ENCODE results near the gene CNNM3. TPM values are rescaled to one million over a fixed set of nuclear protein-coding genes. Genes with fewer than 3 reads are reported as not detected.

Gene CNNM3
- total RNA-seq, 1 experiment from 2014 or later: 62.5 TPM

DNA sequence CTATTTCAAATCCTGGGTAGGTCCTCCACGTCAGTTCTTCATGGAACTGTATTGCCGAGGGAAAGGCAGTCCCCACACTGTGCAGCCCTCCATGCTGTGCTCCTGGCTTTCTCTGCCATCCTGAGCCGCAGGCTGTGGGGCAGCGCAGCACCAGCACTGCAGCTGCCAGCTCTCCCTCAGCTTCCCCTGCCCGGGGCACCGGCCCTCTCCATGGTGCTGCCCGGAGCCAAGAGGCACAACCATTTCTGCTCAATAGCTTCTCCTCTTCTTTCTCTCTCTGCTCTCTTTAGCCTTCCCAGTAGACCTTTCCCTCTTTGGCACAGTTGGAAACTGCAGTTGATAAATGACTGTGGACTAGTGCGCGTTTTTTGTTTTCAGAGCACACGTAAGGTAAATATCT, 15.6 kb downstream of the CNNM3 start:
- CTCF ChIA-PET: interaction anchor here (1.2 kb wide), 1 partner anchor 26 kb away, joined by 6 read pairs; the partner anchor contains the start of gene ANKRD39
- no peak overlapping the region for H3K4me3 ChIP-seq (ENCODE audit: low read depth, low read length)
- POLR2A ChIA-PET: interaction anchor here (1.0 kb wide), 1 partner anchor 11 kb away, joined by 3 read pairs; no protein-coding TSS in a partner anchor
- no peaks in the 10 kb centered on the region for H3K27me3 ChIP-seq (replicated peaks; ENCODE audit: control insufficient read depth, insufficient read depth, low read length)
- Mint-ChIP-seq H3K4me1 (ENCODE audit: low read depth, unreplicated experiment) (peaks cover 44% of the 10 kb centered on the region), H3K27ac (ENCODE audit: unreplicated experiment) (peak overlapping the region; percentile 95), H3K9me3 (ENCODE audit: unreplicated experiment) (no peaks in the 10 kb centered on the region), H3K27me3 (ENCODE audit: insufficient read depth, unreplicated experiment) (no peaks in the 10 kb centered on the region), H3K36me3 (ENCODE audit: insufficient read depth, unreplicated experiment) (peaks cover 97% of the 10 kb centered on the region), H3K4me3 (ENCODE audit: unreplicated experiment) (peak overlapping the region; percentile 8)
- peaks cover 27% of the 10 kb centered on the region for H3K4me1 ChIP-seq
- BruUV-seq (replicated peaks): no TSS peak
- peaks cover 11% of the 10 kb centered on the region for H3K36me3 ChIP-seq (ENCODE audit: control insufficient read depth, insufficient read depth, low read length)
- TF ChIP-seq, protein P1, sequence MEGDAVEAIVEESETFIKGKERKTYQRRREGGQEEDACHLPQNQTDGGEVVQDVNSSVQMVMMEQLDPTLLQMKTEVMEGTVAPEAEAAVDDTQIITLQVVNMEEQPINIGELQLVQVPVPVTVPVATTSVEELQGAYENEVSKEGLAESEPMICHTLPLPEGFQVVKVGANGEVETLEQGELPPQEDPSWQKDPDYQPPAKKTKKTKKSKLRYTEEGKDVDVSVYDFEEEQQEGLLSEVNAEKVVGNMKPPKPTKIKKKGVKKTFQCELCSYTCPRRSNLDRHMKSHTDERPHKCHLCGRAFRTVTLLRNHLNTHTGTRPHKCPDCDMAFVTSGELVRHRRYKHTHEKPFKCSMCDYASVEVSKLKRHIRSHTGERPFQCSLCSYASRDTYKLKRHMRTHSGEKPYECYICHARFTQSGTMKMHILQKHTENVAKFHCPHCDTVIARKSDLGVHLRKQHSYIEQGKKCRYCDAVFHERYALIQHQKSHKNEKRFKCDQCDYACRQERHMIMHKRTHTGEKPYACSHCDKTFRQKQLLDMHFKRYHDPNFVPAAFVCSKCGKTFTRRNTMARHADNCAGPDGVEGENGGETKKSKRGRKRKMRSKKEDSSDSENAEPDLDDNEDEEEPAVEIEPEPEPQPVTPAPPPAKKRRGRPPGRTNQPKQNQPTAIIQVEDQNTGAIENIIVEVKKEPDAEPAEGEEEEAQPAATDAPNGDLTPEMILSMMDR (IDR thresholded peaks at IDR 0.05; ENCODE audit: insufficient read depth in 1 of 2, low read depth in 1 of 2, low read length in 1 of 2, severe bottlenecking in 1 of 2, unreplicated experiment in 1 of 2): no peak
- H3K9me3 ChIP-seq: no peaks in the 10 kb centered on the region
- intact Hi-C loops (cut with micrococcal nuclease; ENCODE audit: unreplicated experiment): loop anchor here (1.0 kb wide), 2 partner anchors 7 to 12 kb away; no protein-coding TSS in a partner anchor
- DNase-seq: peak in 1 of 2 experiments; percentile 42

DNA sequence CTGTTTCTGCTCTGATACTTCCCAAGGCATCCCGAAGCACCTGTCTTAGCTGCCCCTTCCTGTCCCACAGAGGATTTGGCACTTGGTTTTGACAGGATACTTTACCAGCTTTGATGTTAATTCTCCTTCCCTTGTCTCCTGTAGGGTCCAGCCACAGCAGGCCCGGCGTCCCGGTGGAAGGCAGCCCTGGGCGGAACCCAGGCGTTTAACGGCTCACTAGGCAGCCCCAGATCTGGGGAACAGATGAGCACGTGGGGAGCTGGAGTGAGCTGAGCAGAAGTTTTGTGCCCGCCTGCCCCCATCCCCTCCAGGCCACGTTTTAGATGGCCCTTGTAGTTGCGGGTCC, 16.3 kb downstream of the CNNM3 start:
- TF ChIP-seq, protein P1 (IDR thresholded peaks at IDR 0.05; ENCODE audit: insufficient read depth in 1 of 2, low read depth in 1 of 2, low read length in 1 of 2, severe bottlenecking in 1 of 2, unreplicated experiment in 1 of 2): no peak
- peak overlapping the region; percentile 65 for H3K4me3 Mint-ChIP-seq (ENCODE audit: unreplicated experiment)

DNA sequence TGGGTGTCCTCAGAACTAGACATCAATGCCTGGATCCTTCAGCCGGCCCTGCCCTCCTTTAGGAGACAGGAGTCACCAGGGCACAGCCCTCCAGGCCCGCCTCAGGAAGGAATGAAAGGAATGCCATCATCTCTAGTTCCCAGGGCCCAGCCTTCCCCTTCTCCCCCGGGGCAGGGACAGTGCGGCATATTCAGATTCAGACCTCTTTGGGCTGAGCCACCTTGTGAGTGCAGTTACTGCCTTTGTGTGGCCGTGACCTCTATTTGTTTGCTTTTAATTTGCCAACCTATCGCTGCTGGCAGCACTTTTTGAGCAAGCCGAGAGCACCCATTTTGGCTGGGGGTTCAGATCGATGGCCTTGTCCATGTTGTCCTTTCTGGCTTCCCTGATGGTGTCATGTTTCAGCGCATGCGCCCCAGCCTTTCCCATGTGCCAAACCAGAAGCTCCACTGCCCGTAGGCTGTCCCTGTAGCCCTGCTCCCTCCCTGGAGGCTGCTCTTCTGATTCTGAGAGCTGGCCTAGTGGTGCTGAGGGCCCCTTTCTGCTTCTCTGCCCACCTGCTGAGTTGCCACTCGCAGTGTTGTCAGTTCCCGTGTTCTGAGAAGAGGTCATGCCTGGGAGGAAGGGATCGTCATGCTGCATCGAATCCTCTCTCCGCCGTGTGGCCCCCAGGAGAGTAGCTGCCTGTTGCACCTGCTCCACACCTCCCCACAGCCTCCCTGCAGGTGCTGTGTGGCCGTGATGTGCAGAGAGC, 16.9 kb downstream of the CNNM3 start:
- Histone ChIP-seq H3K27me3 (replicated peaks; ENCODE audit: control insufficient read depth, insufficient read depth, low read length) (no peaks in the 10 kb centered on the region), H3K36me3 (ENCODE audit: control insufficient read depth, insufficient read depth, low read length) (peaks cover 10% of the 10 kb centered on the region), H3K4me1 (peaks cover 34% of the 10 kb centered on the region), H3K4me3 (ENCODE audit: low read depth, low read length) (no peak overlapping the region), H3K9me3 (no peaks in the 10 kb centered on the region)
- H3K4me3 Mint-ChIP-seq (ENCODE audit: unreplicated experiment): peak overlapping the region; percentile 65
- H3K36me3 Mint-ChIP-seq (ENCODE audit: insufficient read depth, unreplicated experiment): peaks cover 86% of the 10 kb centered on the region
- no peaks in the 10 kb centered on the region for H3K9me3 Mint-ChIP-seq (ENCODE audit: unreplicated experiment)
- ChIA-PET CTCF (interaction anchor here (0.5 to 1.8 kb wide), 6 partner anchors 9 to 171 kb away, joined by 3 to 6 read pairs (median 6); partner anchors contain the start of genes ANKRD39 and CNNM3), POLR2A (interaction anchor here (0.6 to 0.8 kb wide), 2 partner anchors 14 kb away, joined by 3 read pairs; no protein-coding TSS in a partner anchor)
- H3K27ac Mint-ChIP-seq (ENCODE audit: unreplicated experiment): peak overlapping the region; percentile 95
- peak; percentile 87 to 92 for DNase-seq
- intact Hi-C loops (cut with micrococcal nuclease; ENCODE audit: unreplicated experiment): loop anchor here (1.0 kb wide), 2 partner anchors 9 to 14 kb away; no protein-coding TSS in a partner anchor
- no TSS peak for BruUV-seq (replicated peaks)
- TF ChIP-seq, protein P1 (IDR thresholded peaks at IDR 0.05; ENCODE audit: insufficient read depth in 1 of 2, low read depth in 1 of 2, low read length in 1 of 2, severe bottlenecking in 1 of 2, unreplicated experiment in 1 of 2): no peak
- no peaks in the 10 kb centered on the region for H3K27me3 Mint-ChIP-seq (ENCODE audit: insufficient read depth, unreplicated experiment)
- H3K4me1 Mint-ChIP-seq (ENCODE audit: low read depth, unreplicated experiment): peaks cover 52% of the 10 kb centered on the region

More for the DNA sequence above, 16.3 kb downstream of the CNNM3 start:
- H3K4me1 Mint-ChIP-seq (ENCODE audit: low read depth, unreplicated experiment): peaks cover 51% of the 10 kb centered on the region
- Histone ChIP-seq H3K4me1 (peaks cover 30% of the 10 kb centered on the region), H3K4me3 (ENCODE audit: low read depth, low read length) (no peak overlapping the region), H3K36me3 (ENCODE audit: control insufficient read depth, insufficient read depth, low read length) (peaks cover 11% of the 10 kb centered on the region), H3K9me3 (no peaks in the 10 kb centered on the region), H3K27me3 (replicated peaks; ENCODE audit: control insufficient read depth, insufficient read depth, low read length) (no peaks in the 10 kb centered on the region)
- CTCF ChIA-PET: interaction anchor here (1.2 kb wide), 1 partner anchor 26 kb away, joined by 6 read pairs; the partner anchor contains the start of gene ANKRD39
- H3K36me3 Mint-ChIP-seq (ENCODE audit: insufficient read depth, unreplicated experiment): peaks cover 91% of the 10 kb centered on the region
- POLR2A ChIA-PET: interaction anchor here (0.6 kb wide), 1 partner anchor 13 kb away, joined by 3 read pairs; no protein-coding TSS in a partner anchor
- DNase-seq: no peak
- intact Hi-C loops (cut with micrococcal nuclease; ENCODE audit: unreplicated experiment): loop anchor here (1.0 kb wide), 2 partner anchors 8 to 13 kb away; no protein-coding TSS in a partner anchor
- H3K9me3 Mint-ChIP-seq (ENCODE audit: unreplicated experiment): no peaks in the 10 kb centered on the region
- H3K27ac Mint-ChIP-seq (ENCODE audit: unreplicated experiment): peak overlapping the region; percentile 95
- no peaks in the 10 kb centered on the region for H3K27me3 Mint-ChIP-seq (ENCODE audit: insufficient read depth, unreplicated experiment)
- TSS peak; percentile 33 for BruUV-seq (replicated peaks)
